Neuronal stem cell (in vitro differentiated cells): Measurements from ENCODE around the gene ZBTB26.

ENCODE experiments used
- DNase-seq: peaks from one replicate; pipeline ENCODE4 v3.0.0-alpha.2; 2013; ENCODE audit warnings: low spot score
- H2AFZ ChIP-seq: one replicate; pipeline ENCODE4 v1.6.1; 2013; ENCODE audit warnings: mild to moderate bottlenecking, low read length, inconsistent platforms
- H2AK5ac ChIP-seq: 2 replicates; pipeline ENCODE4 v1.6.1; 2013; ENCODE audit warnings: low read depth, mild to moderate bottlenecking, inconsistent platforms, low read length, moderate library complexity, mixed read lengths
- H2BK120ac ChIP-seq: 2 replicates; pipeline ENCODE4 v1.6.1; 2013; ENCODE audit warnings: low read depth, mild to moderate bottlenecking, inconsistent platforms, low read length, moderate library complexity, mixed read lengths
- H2BK12ac ChIP-seq: one replicate; pipeline ENCODE4 v1.6.1; 2013; ENCODE audit warnings: low read length, inconsistent platforms
- H2BK15ac ChIP-seq: 2 replicates; pipeline ENCODE4 v1.6.1; 2013; ENCODE audit warnings: mild to moderate bottlenecking, low read length, inconsistent platforms, mixed read lengths
- H2BK5ac ChIP-seq: one replicate; pipeline ENCODE4 v1.6.1; 2013; ENCODE audit warnings: inconsistent platforms, mild to moderate bottlenecking, low read length, moderate library complexity
- H3K14ac ChIP-seq: one replicate; pipeline ENCODE4 v1.6.1; 2013; ENCODE audit warnings: low read length, inconsistent platforms
- H3K18ac ChIP-seq: 2 replicates; pipeline ENCODE4 v1.6.1; 2013; ENCODE audit warnings: low read length, inconsistent platforms
- H3K23ac ChIP-seq: 2 replicates; pipeline ENCODE4 v1.6.1; 2013; ENCODE audit warnings: low read depth, mild to moderate bottlenecking, mixed read lengths, low read length, inconsistent platforms; ENCODE audit not compliant: poor library complexity
- H3K27ac ChIP-seq: replicated peaks from 3 replicates; pipeline ENCODE4 v1.5.1; 2013; ENCODE audit warnings: low read length, inconsistent platforms
- H3K27me3 ChIP-seq, 3 experiments: 2 replicates each; pipeline ENCODE4 v1.6.1; 2013; ENCODE audit warnings: low read length in 3 of 3, mild to moderate bottlenecking in 2 of 3, inconsistent platforms in 1 of 3, low read depth in 1 of 3, mixed read lengths in 1 of 3, moderate library complexity in 1 of 3; ENCODE audit not compliant: control insufficient read depth in 3 of 3, insufficient read depth in 3 of 3
- H3K36me3 ChIP-seq, 2 donors: replicated peaks in 1 of 2; 2 replicates each; pipeline ENCODE4 v1.6.1; 2013; ENCODE audit warnings: low read length in 2 of 2; ENCODE audit not compliant: control insufficient read depth in 2 of 2, insufficient read depth in 2 of 2
- H3K4ac ChIP-seq: 2 replicates; pipeline ENCODE4 v1.6.1; 2013; ENCODE audit warnings: inconsistent platforms, mild to moderate bottlenecking, low read length, moderate library complexity
- H3K4me1 ChIP-seq, 2 donors: 1 replicate in 1 of 2; 2 replicates in 1 of 2; pipeline ENCODE4 v1.6.1; 2013; ENCODE audit warnings: low read length in 2 of 2, low read depth in 1 of 2; ENCODE audit not compliant: control insufficient read depth in 2 of 2, insufficient read depth in 1 of 2
- H3K4me2 ChIP-seq: one replicate; pipeline ENCODE4 v1.6.1; 2013; ENCODE audit warnings: mild to moderate bottlenecking, low read length, inconsistent platforms; ENCODE audit not compliant: insufficient read depth, poor library complexity, severe bottlenecking
- H3K4me3 ChIP-seq, 2 donors: 2 replicates each; pipeline ENCODE4 v1.5.1; 2013; ENCODE audit warnings: low read length in 2 of 2, mild to moderate bottlenecking in 2 of 2, inconsistent platforms in 1 of 2, moderate library complexity in 1 of 2
- H3K79me1 ChIP-seq: one replicate; pipeline ENCODE4 v1.6.1; 2013; ENCODE audit warnings: low read depth, mild to moderate bottlenecking, inconsistent platforms, low read length, moderate library complexity
- H3K9ac ChIP-seq: one replicate; pipeline ENCODE4 v1.6.1; 2013; ENCODE audit warnings: mild to moderate bottlenecking, low read depth, low read length, inconsistent platforms; ENCODE audit not compliant: poor library complexity
- H3K9me3 ChIP-seq, 2 donors: replicated peaks in 1 of 2; 2 replicates each; pipeline versions ENCODE3 to v1.6.1; 2013; ENCODE audit warnings: low read length in 2 of 2, mild to moderate bottlenecking in 2 of 2, inconsistent platforms in 1 of 2, low read depth in 1 of 2, mixed read lengths in 1 of 2, moderate library complexity in 1 of 2; ENCODE audit not compliant: control insufficient read depth in 2 of 2, insufficient read depth in 1 of 2
- H4K8ac ChIP-seq: one replicate; pipeline ENCODE4 v1.6.1; 2013; ENCODE audit warnings: low read depth, mild to moderate bottlenecking, inconsistent platforms, low read length, moderate library complexity
- H4K91ac ChIP-seq: one replicate; pipeline ENCODE4 v1.6.1; 2013; ENCODE audit warnings: low read length, low read depth, mild to moderate bottlenecking, inconsistent platforms; ENCODE audit not compliant: poor library complexity
- WGBS, 2 donors: extraction: QIAGEN DNeasy Blood & Tissue Kit; methylation state at CpG; one replicate each; pipeline ENCODE4 v1.1.7; 2013; ENCODE audit warnings: missing lambda C conversion rate in 2 of 2, mixed read lengths in 1 of 2; ENCODE audit not compliant: insufficient read length in 2 of 2, insufficient replicate concordance in 1 of 2; ENCODE audit errors: extremely low coverage in 2 of 2; 5-methylcytosine and 5-hydroxymethylcytosine counted together

ZBTB26 gene

DNA sequence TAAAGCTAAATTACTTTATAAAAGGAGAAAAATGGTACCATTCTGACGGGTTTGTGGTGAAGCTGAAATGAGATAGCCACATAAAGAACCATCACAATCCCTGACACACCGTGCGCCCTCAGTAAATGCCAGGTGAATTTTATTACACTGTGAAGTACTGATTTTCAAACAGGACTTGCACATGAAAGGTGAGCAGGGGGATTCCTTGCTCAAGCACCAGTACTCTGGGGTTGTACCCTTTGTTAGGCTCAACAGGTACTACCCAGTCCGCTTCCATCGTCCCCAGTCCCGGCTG is 9.1 kb upstream of the ZBTB26 start:
- no peak overlapping the region for H4K91ac ChIP-seq
- H2AFZ ChIP-seq: peak overlapping the region; percentile 72
- no peak overlapping the region for H2BK120ac ChIP-seq
- H3K79me1 ChIP-seq: peaks cover 4% of the 10 kb centered on the region
- H3K18ac ChIP-seq: peak overlapping the region; percentile 62
- no peak for DNase-seq
- H3K9ac ChIP-seq: no peak overlapping the region
- H2AK5ac ChIP-seq: no peak overlapping the region
- peak overlapping the region; percentile 95 for H3K23ac ChIP-seq
- no peak overlapping the region for H3K4ac ChIP-seq
- H3K36me3 ChIP-seq: peaks cover 3 to 48% of the 10 kb centered on the region in 2 donors
- H3K4me2 ChIP-seq: peak overlapping the region; percentile 76
- peaks cover 2 to 3% of the 10 kb centered on the region in 2 donors for H3K4me1 ChIP-seq
- no peak overlapping the region for H2BK15ac ChIP-seq
- no peak overlapping the region for H3K14ac ChIP-seq
- no peaks in the 10 kb centered on the region for H3K9me3 ChIP-seq
- H3K27ac ChIP-seq: peak overlapping the region; percentile 79
- no peak overlapping the region for H4K8ac ChIP-seq
- H2BK5ac ChIP-seq: no peak overlapping the region
- no peak overlapping the region for H2BK12ac ChIP-seq
- no peaks in the 10 kb centered on the region for H3K27me3 ChIP-seq
- peak overlapping the region; percentile 55 to 74 for H3K4me3 ChIP-seq
- WGBS, 2 donors: no CpG with 5 or more reads among the region's 6 CpGs

- no peak overlapping the region for H3K4me2 ChIP-seq
- no peak overlapping the region for H4K91ac ChIP-seq
- H3K4ac ChIP-seq: no peak overlapping the region
- H3K36me3 ChIP-seq: peaks cover 3 to 53% of the 10 kb centered on the region in 2 donors
- H3K27me3 ChIP-seq: no peaks in the 10 kb centered on the region
- H3K9me3 ChIP-seq: no peaks in the 10 kb centered on the region
- no peak overlapping the region for H3K18ac ChIP-seq
- no peak overlapping the region for H2BK120ac ChIP-seq
- H2BK12ac ChIP-seq: no peak overlapping the region
- H3K4me3 ChIP-seq: no peak overlapping the region
- H3K4me1 ChIP-seq: peaks cover 2 to 3% of the 10 kb centered on the region in 2 donors
- no peak for DNase-seq
- H2BK5ac ChIP-seq: no peak overlapping the region
- H4K8ac ChIP-seq: no peak overlapping the region
- H2BK15ac ChIP-seq: no peak overlapping the region
- H3K27ac ChIP-seq: no peak overlapping the region
- H3K9ac ChIP-seq: no peak overlapping the region
- H3K14ac ChIP-seq: no peak overlapping the region
- no CpG with 5 or more reads among the region's 4 CpGs for WGBS, 2 donors
- peaks cover 4% of the 10 kb centered on the region for H3K79me1 ChIP-seq
- H2AK5ac ChIP-seq: no peak overlapping the region
- H3K23ac ChIP-seq: no peak overlapping the region
- H2AFZ ChIP-seq: no peak overlapping the region
Observed at GRCh38 chr9:122939601-122940000, 8.3 kb upstream of the ZBTB26 start.

DNA sequence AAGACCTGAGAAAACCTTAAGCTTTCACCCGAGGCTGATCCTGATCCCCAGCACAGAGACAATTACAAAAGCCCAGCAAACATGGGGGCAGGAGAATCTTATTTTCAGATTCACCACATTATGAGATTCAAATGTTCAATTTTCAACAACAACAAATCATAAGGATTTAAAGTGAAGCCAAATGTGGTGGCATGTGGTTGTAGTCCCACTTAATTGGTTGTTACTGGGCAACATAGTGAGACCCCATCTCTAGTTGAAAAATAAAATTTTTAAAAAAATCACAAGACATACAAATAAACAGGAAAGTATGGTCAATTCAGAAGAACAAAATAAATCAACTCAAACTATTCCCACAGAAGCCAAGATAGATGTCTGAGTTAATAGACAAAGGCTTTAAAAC is 5.6 kb upstream of the ZBTB26 start:
- no peak overlapping the region for H2BK120ac ChIP-seq
- H2BK5ac ChIP-seq: no peak overlapping the region
- no peak overlapping the region for H2BK15ac ChIP-seq
- H4K8ac ChIP-seq: no peak overlapping the region
- H3K27ac ChIP-seq: no peak overlapping the region
- no peak overlapping the region for H4K91ac ChIP-seq
- H2BK12ac ChIP-seq: no peak overlapping the region
- H3K4me2 ChIP-seq: no peak overlapping the region
- no peak overlapping the region for H3K14ac ChIP-seq
- H3K23ac ChIP-seq: no peak overlapping the region
- H3K36me3 ChIP-seq: peaks cover 3 to 47% of the 10 kb centered on the region in 2 donors
- no peak for DNase-seq
- peaks cover 8% of the 10 kb centered on the region for H3K79me1 ChIP-seq
- H3K4me1 ChIP-seq: peaks cover 2 to 9% of the 10 kb centered on the region in 2 donors
- H3K9ac ChIP-seq: no peak overlapping the region
- H2AK5ac ChIP-seq: no peak overlapping the region
- no CpG with 5 or more reads among the region's 1 CpG for WGBS, 2 donors
- no peaks in the 10 kb centered on the region for H3K27me3 ChIP-seq
- no peak overlapping the region for H3K4me3 ChIP-seq
- no peak overlapping the region for H3K18ac ChIP-seq
- H3K4ac ChIP-seq: no peak overlapping the region
- no peak overlapping the region for H2AFZ ChIP-seq
- H3K9me3 ChIP-seq: no peaks in the 10 kb centered on the region

- Histone ChIP-seq H3K27me3 (no peaks in the 10 kb centered on the region), H3K14ac (no peak overlapping the region), H2BK15ac (no peak overlapping the region), H2BK5ac (no peak overlapping the region), H3K27ac (no peak overlapping the region), H2BK120ac (no peak overlapping the region), H3K9me3 (no peaks in the 10 kb centered on the region), H4K91ac (no peak overlapping the region), H2AK5ac (no peak overlapping the region), H4K8ac (no peak overlapping the region), H3K36me3 (peaks cover 3 to 47% of the 10 kb centered on the region in 2 donors), H2BK12ac (no peak overlapping the region), H3K18ac (no peak overlapping the region), H2AFZ (no peak overlapping the region), H3K4me2 (no peak overlapping the region), H3K9ac (no peak overlapping the region), H3K79me1 (peaks cover 6% of the 10 kb centered on the region), H3K23ac (no peak overlapping the region), H3K4me1 (peaks cover 2 to 9% of the 10 kb centered on the region in 2 donors), H3K4ac (no peak overlapping the region), H3K4me3 (peak overlapping the region in 1 of 2 donors; percentile 26)
- WGBS, 2 donors: no CpG with 5 or more reads among the region's 5 CpGs
- no peak for DNase-seq
Observed at GRCh38 chr9:122936464-122936863, 5.2 kb upstream of the ZBTB26 start.
